Uterus (tissue), 2 donors: Measurements from ENCODE around the gene ZBTB46.

Experiments
- CTCF ChIP-seq, 4 experiments: fragments of 200-600 bp in 2 of 4; fragments of 450-650 bp in 2 of 4; sonication (generic) in 2 of 4; IDR thresholded peaks; one replicate each; pipeline ENCODE4 v1.5.1; 2016 to 2019; ENCODE audit warnings: antibody characterized with exemption in 4 of 4, mild to moderate bottlenecking in 2 of 4, moderate library complexity in 1 of 4
- POLR2A ChIP-seq, 2 donors: fragments of 450-650 bp; IDR thresholded peaks; one replicate each; pipeline ENCODE4 v1.6.1; 2016; ENCODE audit warnings: antibody characterized with exemption in 2 of 2, mild to moderate bottlenecking in 1 of 2, moderate library complexity in 1 of 2

DNA sequence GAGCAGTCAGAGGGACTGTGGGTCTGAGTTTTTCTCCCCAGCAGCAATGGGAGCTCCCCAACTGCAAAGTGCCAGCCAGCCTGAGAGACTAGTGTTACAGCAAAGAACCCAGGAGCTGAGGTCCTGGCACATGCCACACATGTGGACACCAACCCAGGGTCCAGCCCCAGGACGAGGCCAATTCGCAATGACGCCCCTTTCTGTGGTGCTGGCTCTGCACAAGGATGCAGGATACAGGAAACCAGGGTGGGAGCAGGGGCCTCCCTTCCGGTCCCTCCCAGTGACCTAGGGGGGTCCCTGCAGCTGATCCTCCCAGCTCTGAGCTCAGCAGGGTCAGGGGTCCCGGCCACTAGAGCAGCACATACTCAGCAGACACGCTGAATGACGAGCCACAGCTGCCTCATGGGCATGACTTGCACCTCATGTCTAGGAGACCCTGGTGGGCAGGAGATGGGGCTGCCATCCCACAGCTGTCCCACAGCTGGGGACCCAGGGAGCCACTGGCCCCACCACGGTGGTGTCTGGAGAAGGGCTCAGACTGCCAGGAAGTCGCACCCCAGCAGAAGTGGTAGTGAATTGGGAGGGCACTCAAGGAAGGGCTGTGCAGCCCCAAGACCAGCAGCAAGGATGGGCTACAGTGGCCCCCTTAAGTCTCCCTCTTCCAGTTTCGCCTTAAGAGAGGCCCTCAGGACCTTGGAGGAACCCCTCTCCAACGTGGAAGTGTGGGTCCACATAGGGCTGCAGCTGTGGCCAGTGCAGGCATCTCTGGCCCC is 126.9 kb downstream of the ZBTB46 start:
- TF ChIP-seq POLR2A (IDR thresholded peaks at IDR 0.05) (no peak), CTCF (IDR thresholded peaks at IDR 0.05) (no peak)
